HepG2 (cell line): ENCODE results near the gene FXYD1. TPM values are rescaled to one million over a fixed set of nuclear protein-coding genes. Genes with fewer than 3 reads are reported as not detected.
A peak's percentile ranks its signal among the peaks of the same experiment; 100 is the strongest.

Experiments used
- ARNT2 ChIP-seq: sonication (generic); formaldehyde crosslinking; IDR thresholded peaks from 2 replicates; pipeline ENCODE4 v1.8.0; 2022; ENCODE audit warnings: mild to moderate bottlenecking, low read depth, missing genetic modification reagents, moderate library complexity
- BRD4 ChIP-seq: sonication (generic); formaldehyde crosslinking; IDR thresholded peaks from 2 replicates; pipeline ENCODE4 v1.4.0; 2020; ENCODE audit warnings: missing genetic modification reagents
- CREB1 ChIP-seq, 2 experiments: fragments of 450-650 bp in 1 of 2; IDR thresholded peaks; 2 replicates each; pipeline ENCODE4 v1.6.1; 2016 to 2017; ENCODE audit warnings: control low read depth in 1 of 2, mild to moderate bottlenecking in 1 of 2, missing compliant biosample characterization in 1 of 2, missing genetic modification characterization in 1 of 2
- KMT2B ChIP-seq: IDR thresholded peaks from 2 replicates; pipeline ENCODE4 v1.6.1; 2016; ENCODE audit warnings: missing genetic modification reagents, missing compliant biosample characterization
- PTBP1 ChIP-seq: fragments of 200-400 bp; formaldehyde crosslinking; IDR thresholded peaks from 2 replicates; pipeline ENCODE4 v1.6.1; 2018; ENCODE audit warnings: low read length, low read depth; ENCODE audit not compliant: poor library complexity, severe bottlenecking
- RAD51 ChIP-seq: fragments of 450-650 bp; IDR thresholded peaks from 2 replicates; pipeline ENCODE4 v1.6.1; 2016; ENCODE audit warnings: borderline replicate concordance
- SALL1 ChIP-seq: sonication (generic); formaldehyde crosslinking; IDR thresholded peaks from 2 replicates; pipeline ENCODE4 v1.8.0; 2022; ENCODE audit warnings: mild to moderate bottlenecking, missing genetic modification reagents
- SIN3A ChIP-seq: IDR thresholded peaks from 2 replicates; pipeline ENCODE4 v1.6.1; 2011; ENCODE audit warnings: low read depth, mild to moderate bottlenecking, control low read depth, low read length, borderline replicate concordance
- ZC3H4 ChIP-seq: sonication (generic); formaldehyde crosslinking; IDR thresholded peaks from 2 replicates; pipeline ENCODE4 v1.4.0; 2020; ENCODE audit warnings: missing genetic modification reagents, borderline replicate concordance
- ZNF12 ChIP-seq: sonication (generic); formaldehyde crosslinking; IDR thresholded peaks from 2 replicates; pipeline ENCODE4 v1.5.0; 2020; ENCODE audit warnings: missing genetic modification reagents
- ZNF572 ChIP-seq: sonication (generic); formaldehyde crosslinking; IDR thresholded peaks from 2 replicates; pipeline ENCODE4 v1.5.1; 2020; ENCODE audit warnings: mild to moderate bottlenecking, missing genetic modification reagents
- ZNF703 ChIP-seq: sonication (generic); formaldehyde crosslinking; IDR thresholded peaks from 2 replicates; pipeline ENCODE4 v1.5.1; 2020; ENCODE audit warnings: missing genetic modification reagents, mild to moderate bottlenecking, moderate library complexity, borderline replicate concordance
- polyA plus RNA-seq, 8 experiments: library from polyadenylated mRNA; depleted of rRNA in 3 of 8; stranded (reverse) in 7 of 8; unstranded in 1 of 8; fragments of >200 nt; fragmentation: Illumina TruSeq in 4 of 8; extraction: Trizol in 4 of 8; gene quantifications; 2 replicates each; pipeline versions ENCODE4 v1.2.1 to v1.2.3, GENCODE V29; 2011 to 2016; ENCODE audit warnings: low read depth in 4 of 8, missing spikeins in 1 of 8, mixed read lengths in 1 of 8; ENCODE audit not compliant: insufficient read depth in 1 of 8
- total RNA-seq, 5 experiments: library from RNA; depleted of rRNA; stranded (reverse); fragments of >200 nt; fragmentation: Illumina TruSeq; extraction: Trizol; gene quantifications; 2 replicates each; pipeline ENCODE4 v1.2.3, GENCODE V29; 2016; ENCODE audit warnings: low read depth in 1 of 5
- TF ChIP-seq, protein P1 (sequence below): sonication (generic); formaldehyde crosslinking; IDR thresholded peaks from 2 replicates; pipeline ENCODE4 v1.4.0; 2020; ENCODE audit warnings: missing genetic modification reagents
- TF ChIP-seq, protein P2 (sequence below): sonication (generic); formaldehyde crosslinking; IDR thresholded peaks from 2 replicates; pipeline ENCODE4 v1.5.0; 2020; ENCODE audit warnings: mild to moderate bottlenecking, missing genetic modification reagents, moderate library complexity
- TF ChIP-seq, protein P3 (sequence below): sonication (generic); formaldehyde crosslinking; IDR thresholded peaks from 2 replicates; pipeline ENCODE4 v1.4.0; 2020; ENCODE audit warnings: missing genetic modification reagents
- TF ChIP-seq, protein P4 (sequence below): sonication (generic); formaldehyde crosslinking; IDR thresholded peaks from 2 replicates; pipeline ENCODE4 v1.4.0; 2020; ENCODE audit warnings: missing genetic modification reagents
- TF ChIP-seq, protein P5 (sequence below): IDR thresholded peaks from 2 replicates; pipeline ENCODE4 v1.6.1; 2016; ENCODE audit warnings: missing compliant biosample characterization, missing genetic modification reagents, borderline replicate concordance

The FXYD1 gene
- total and polyA plus RNA-seq, 2 of the 13 experiments (the other 11 are each of a cell fraction or from before 2014, with no cell fraction given), result 31.2 TPM; not detected in 1

DNA sequence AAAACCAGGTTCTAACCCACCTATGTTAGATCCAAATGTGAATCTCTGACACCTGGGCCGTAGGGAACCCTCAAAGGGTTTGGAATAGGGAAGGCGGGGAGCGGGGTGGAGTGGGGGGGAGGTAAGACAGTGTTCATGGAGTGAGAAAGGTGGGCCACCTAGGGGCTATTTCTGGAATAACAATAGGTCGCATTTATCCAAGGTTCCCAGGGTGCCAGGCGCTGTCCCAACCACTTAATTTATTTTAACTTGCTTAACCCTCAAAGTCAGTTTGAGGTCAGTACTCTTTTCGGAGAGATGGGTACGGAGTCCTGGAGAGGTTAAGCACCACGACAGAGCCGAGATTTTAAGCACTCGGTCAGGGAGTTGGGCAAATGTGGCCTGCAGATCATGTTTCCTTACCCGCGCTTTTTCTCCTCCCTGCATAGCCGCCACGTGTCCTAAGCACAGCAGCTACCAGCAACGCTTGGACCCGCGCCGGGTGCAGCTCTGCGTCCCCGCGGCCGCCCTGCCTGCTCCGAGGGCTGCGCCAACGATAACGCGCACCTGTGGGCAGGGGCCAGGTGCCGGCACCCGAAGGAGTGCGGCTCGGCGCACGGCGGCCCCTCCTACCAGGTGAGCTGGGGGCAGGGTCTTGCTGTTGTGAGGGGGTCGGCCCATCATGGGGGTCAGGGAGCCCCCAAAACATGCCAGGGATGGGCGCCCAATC lies 48.0 kb upstream of the FXYD1 start (continued):
- TF ChIP-seq, protein P1, sequence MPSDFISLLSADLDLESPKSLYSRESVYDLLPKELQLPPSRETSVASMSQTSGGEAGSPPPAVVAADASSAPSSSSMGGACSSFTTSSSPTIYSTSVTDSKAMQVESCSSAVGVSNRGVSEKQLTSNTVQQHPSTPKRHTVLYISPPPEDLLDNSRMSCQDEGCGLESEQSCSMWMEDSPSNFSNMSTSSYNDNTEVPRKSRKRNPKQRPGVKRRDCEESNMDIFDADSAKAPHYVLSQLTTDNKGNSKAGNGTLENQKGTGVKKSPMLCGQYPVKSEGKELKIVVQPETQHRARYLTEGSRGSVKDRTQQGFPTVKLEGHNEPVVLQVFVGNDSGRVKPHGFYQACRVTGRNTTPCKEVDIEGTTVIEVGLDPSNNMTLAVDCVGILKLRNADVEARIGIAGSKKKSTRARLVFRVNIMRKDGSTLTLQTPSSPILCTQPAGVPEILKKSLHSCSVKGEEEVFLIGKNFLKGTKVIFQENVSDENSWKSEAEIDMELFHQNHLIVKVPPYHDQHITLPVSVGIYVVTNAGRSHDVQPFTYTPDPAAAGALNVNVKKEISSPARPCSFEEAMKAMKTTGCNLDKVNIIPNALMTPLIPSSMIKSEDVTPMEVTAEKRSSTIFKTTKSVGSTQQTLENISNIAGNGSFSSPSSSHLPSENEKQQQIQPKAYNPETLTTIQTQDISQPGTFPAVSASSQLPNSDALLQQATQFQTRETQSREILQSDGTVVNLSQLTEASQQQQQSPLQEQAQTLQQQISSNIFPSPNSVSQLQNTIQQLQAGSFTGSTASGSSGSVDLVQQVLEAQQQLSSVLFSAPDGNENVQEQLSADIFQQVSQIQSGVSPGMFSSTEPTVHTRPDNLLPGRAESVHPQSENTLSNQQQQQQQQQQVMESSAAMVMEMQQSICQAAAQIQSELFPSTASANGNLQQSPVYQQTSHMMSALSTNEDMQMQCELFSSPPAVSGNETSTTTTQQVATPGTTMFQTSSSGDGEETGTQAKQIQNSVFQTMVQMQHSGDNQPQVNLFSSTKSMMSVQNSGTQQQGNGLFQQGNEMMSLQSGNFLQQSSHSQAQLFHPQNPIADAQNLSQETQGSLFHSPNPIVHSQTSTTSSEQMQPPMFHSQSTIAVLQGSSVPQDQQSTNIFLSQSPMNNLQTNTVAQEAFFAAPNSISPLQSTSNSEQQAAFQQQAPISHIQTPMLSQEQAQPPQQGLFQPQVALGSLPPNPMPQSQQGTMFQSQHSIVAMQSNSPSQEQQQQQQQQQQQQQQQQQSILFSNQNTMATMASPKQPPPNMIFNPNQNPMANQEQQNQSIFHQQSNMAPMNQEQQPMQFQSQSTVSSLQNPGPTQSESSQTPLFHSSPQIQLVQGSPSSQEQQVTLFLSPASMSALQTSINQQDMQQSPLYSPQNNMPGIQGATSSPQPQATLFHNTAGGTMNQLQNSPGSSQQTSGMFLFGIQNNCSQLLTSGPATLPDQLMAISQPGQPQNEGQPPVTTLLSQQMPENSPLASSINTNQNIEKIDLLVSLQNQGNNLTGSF (CRISPR knock-in tag), result no peak
- TF ChIP-seq BRD4, result no peak
- no peak for TF ChIP-seq ZNF703 (CRISPR knock-in tag)
- TF ChIP-seq ZNF572 (CRISPR knock-in tag), result no peak
- TF ChIP-seq, protein P2, sequence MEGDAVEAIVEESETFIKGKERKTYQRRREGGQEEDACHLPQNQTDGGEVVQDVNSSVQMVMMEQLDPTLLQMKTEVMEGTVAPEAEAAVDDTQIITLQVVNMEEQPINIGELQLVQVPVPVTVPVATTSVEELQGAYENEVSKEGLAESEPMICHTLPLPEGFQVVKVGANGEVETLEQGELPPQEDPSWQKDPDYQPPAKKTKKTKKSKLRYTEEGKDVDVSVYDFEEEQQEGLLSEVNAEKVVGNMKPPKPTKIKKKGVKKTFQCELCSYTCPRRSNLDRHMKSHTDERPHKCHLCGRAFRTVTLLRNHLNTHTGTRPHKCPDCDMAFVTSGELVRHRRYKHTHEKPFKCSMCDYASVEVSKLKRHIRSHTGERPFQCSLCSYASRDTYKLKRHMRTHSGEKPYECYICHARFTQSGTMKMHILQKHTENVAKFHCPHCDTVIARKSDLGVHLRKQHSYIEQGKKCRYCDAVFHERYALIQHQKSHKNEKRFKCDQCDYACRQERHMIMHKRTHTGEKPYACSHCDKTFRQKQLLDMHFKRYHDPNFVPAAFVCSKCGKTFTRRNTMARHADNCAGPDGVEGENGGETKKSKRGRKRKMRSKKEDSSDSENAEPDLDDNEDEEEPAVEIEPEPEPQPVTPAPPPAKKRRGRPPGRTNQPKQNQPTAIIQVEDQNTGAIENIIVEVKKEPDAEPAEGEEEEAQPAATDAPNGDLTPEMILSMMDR, result peak; percentile 68
- no peak for TF ChIP-seq ZNF12 (CRISPR knock-in tag)
- TF ChIP-seq SIN3A, result no peak
- TF ChIP-seq, protein P3, sequence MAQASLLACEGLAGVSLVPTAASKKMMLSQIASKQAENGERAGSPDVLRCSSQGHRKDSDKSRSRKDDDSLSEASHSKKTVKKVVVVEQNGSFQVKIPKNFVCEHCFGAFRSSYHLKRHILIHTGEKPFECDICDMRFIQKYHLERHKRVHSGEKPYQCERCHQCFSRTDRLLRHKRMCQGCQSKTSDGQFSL (CRISPR knock-in tag), result peak; percentile 93
- TF ChIP-seq KMT2B (CRISPR knock-in tag), result no peak
- TF ChIP-seq CREB1 (IDR thresholded peaks at IDR 0.05), result no peak
- no peak for TF ChIP-seq CREB1 (CRISPR knock-in tag; IDR thresholded peaks at IDR 0.05)
- 0 out of 2 replicates have a peak, but pooled peaks have one; percentile 32 for TF ChIP-seq SALL1 (CRISPR knock-in tag)
- TF ChIP-seq, protein P4, sequence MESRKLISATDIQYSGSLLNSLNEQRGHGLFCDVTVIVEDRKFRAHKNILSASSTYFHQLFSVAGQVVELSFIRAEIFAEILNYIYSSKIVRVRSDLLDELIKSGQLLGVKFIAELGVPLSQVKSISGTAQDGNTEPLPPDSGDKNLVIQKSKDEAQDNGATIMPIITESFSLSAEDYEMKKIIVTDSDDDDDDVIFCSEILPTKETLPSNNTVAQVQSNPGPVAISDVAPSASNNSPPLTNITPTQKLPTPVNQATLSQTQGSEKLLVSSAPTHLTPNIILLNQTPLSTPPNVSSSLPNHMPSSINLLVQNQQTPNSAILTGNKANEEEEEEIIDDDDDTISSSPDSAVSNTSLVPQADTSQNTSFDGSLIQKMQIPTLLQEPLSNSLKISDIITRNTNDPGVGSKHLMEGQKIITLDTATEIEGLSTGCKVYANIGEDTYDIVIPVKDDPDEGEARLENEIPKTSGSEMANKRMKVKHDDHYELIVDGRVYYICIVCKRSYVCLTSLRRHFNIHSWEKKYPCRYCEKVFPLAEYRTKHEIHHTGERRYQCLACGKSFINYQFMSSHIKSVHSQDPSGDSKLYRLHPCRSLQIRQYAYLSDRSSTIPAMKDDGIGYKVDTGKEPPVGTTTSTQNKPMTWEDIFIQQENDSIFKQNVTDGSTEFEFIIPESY (CRISPR knock-in tag), result 0 out of 2 replicates have a peak, but pooled peaks have one; percentile 16
- TF ChIP-seq, protein P5, sequence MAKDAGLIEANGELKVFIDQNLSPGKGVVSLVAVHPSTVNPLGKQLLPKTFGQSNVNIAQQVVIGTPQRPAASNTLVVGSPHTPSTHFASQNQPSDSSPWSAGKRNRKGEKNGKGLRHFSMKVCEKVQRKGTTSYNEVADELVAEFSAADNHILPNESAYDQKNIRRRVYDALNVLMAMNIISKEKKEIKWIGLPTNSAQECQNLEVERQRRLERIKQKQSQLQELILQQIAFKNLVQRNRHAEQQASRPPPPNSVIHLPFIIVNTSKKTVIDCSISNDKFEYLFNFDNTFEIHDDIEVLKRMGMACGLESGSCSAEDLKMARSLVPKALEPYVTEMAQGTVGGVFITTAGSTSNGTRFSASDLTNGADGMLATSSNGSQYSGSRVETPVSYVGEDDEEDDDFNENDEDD (CRISPR knock-in tag), result 0 out of 2 replicates have a peak, but pooled peaks have one; percentile 15
- TF ChIP-seq PTBP1, result no peak
- TF ChIP-seq ZC3H4, result no peak
- no peak for TF ChIP-seq RAD51
- no peak for TF ChIP-seq ARNT2 (CRISPR knock-in tag)
